PC-3 (cell line): ENCODE data around the gene CPLX3.

ENCODE experiments used
- EZH2phosphoT487 ChIP-seq: fragments of 300-600 bp; sonication (generic); IDR thresholded peaks from 2 replicates; pipeline ENCODE4 v1.6.1; 2018; ENCODE audit warnings: mild to moderate bottlenecking, antibody characterized with exemption, low read length, borderline replicate concordance
- TF ChIP-seq, protein P1 (sequence below): fragments of 300-600 bp; sonication (generic); conservative IDR thresholded peaks from 2 replicates; pipeline ENCODE4 v1.5.1; 2017; ENCODE audit warnings: antibody characterized with exemption, low read depth, mild to moderate bottlenecking, low read length

DNA sequence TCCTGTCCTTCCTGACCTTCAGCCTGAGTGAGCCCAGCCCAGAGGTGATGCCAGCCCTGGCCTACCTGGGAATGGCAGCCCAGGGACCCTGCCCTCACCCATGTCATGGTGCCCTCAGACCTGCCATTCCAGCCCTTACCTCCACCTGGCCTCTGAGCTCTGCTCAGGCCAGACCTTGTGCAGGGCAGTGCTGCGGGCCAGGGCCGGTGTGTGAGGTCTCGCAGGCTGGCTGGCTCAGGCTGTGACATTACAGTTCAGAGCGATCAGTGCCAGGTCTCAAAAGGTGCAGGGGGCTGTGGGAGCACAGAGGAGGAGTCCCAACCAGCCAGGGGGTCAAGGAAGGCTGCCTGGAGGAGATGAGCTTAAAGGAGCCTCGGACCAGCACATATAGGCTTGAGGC is 6.4 kb upstream of the CPLX3 start:
- TF ChIP-seq, protein P1, sequence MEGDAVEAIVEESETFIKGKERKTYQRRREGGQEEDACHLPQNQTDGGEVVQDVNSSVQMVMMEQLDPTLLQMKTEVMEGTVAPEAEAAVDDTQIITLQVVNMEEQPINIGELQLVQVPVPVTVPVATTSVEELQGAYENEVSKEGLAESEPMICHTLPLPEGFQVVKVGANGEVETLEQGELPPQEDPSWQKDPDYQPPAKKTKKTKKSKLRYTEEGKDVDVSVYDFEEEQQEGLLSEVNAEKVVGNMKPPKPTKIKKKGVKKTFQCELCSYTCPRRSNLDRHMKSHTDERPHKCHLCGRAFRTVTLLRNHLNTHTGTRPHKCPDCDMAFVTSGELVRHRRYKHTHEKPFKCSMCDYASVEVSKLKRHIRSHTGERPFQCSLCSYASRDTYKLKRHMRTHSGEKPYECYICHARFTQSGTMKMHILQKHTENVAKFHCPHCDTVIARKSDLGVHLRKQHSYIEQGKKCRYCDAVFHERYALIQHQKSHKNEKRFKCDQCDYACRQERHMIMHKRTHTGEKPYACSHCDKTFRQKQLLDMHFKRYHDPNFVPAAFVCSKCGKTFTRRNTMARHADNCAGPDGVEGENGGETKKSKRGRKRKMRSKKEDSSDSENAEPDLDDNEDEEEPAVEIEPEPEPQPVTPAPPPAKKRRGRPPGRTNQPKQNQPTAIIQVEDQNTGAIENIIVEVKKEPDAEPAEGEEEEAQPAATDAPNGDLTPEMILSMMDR = no peak
- no peak for TF ChIP-seq EZH2phosphoT487
